HG03575 (cell line): ENCODE measurements around the gene TCOF1.

Experiments
- ATAC-seq: cut with Tn5 transposase; IDR thresholded peaks from one replicate; pipeline ENCODE4 v1.9.1; 2021; ENCODE audit not compliant: unreplicated experiment, insufficient number of reproducible peaks, low FRiP score; ENCODE audit errors: extremely low read depth

Gene TCOF1

DNA sequence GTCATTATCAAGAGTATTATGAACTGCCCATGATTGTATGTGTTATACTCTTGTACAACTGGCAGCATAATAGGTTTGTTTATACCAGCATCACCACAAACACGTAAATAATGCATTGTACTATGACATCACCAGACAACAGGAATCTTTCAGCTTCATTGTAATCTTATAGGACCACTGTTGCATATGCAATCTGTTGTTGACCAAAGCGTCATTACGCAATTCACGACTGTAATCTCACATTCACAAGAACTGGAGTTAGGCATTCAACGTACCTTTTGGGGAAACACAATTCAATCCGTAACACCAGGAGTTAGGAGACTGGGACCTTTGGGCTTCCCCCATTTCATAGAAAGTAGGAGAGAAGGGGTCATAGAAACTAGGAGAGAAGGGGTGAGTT, 34.4 kb upstream of the TCOF1 start:
- no peak for ATAC-seq

- ATAC-seq = no peak
Measured at GRCh38 chr5:150323819-150324218, 33.7 kb upstream of the TCOF1 start.

- ATAC-seq = no peak
Measured at GRCh38 chr5:150325426-150325825, 32.1 kb upstream of the TCOF1 start.

GRCh38 chr5:150326707-150327106, 30.8 kb upstream of the TCOF1 start:
- ATAC-seq = no peak

DNA sequence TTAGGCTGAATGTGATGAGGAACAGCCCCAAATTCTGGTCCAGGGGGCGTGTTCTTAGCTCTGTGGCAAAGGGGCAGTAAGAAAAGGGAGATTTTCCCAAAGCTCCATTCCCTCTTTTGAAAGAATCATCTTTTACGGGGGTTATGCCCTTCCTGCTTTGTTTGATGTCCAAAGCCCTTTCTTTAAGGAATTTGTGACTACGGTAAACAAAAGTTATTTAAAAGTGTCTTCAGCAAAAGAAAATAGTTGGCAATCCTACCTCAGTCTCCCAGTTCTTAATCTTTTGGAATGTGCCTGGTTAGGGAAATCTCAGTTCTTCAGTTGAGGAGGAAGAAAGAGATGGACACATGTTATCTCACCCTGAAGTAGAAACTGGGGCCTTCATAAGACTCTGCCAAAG, 30.4 kb upstream of the TCOF1 start:
- ATAC-seq = no peak

DNA sequence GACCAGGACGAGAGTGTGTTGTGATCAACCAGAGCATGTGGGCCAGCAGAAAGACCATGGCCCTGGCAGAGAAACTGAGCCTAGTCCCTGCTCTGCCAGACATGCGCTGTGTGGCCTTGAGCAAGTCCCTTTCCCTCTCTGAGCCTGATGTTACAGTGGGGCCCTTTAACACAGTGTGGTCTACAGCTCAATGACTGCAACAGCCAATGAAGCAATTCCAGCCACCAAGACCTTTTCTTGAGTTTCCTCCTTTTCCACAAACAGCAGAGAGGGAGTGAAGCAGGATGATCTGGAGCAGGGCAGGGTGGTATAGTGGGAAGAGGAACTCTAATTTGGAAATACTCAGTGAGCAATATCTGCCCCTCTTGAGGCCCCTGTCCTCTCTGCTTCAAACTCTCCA, 29.0 kb upstream of the TCOF1 start:
- ATAC-seq = no peak

DNA sequence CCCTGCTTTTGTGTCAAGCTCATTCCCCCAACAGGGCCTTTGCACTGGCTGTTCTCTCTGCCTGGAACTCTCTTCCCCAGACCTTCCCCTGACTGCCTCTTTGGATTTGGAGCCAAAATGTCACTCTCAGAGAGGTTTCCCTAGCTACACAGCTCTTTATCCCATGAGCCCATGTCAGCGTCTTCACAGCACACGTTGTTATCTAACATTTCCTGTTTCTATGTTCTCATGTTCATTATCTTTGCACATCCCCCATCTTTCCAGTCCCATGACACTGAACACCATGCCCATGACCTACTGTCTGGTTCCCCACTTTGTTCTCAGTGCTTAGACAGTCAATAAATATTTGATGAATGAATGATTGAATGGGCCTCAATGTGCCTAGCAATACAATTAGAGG, 28.5 kb upstream of the TCOF1 start:
- no peak for ATAC-seq

GRCh38 chr5:150329881-150330876, 27.3 kb upstream of the TCOF1 start:
- ATAC-seq = no peak

- ATAC-seq = no peak
Measured at GRCh38 chr5:150333400-150333799, 24.1 kb upstream of the TCOF1 start.

DNA sequence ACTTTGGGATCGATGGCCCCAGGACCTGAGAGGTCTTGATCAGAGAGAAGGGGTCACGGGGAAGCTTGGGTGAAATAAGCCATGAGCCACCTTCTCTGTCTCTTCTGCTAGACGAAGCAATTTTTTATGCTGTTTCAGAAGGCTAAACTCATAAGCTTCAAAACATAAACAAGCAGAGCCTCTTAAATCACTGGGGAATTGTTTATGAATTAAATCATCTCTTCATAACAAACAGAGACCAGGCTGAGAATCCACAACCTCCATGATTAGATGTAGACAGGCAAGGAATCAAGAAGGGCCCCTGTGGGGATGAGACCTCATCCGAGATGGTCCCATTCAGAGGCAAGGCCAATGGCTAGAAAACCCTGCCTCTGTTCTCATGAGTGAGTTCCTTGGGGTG, 21.7 kb upstream of the TCOF1 start:
- ATAC-seq = no peak

GRCh38 chr5:150338546-150338945, 19.0 kb upstream of the TCOF1 start:
- ATAC-seq = no peak

DNA sequence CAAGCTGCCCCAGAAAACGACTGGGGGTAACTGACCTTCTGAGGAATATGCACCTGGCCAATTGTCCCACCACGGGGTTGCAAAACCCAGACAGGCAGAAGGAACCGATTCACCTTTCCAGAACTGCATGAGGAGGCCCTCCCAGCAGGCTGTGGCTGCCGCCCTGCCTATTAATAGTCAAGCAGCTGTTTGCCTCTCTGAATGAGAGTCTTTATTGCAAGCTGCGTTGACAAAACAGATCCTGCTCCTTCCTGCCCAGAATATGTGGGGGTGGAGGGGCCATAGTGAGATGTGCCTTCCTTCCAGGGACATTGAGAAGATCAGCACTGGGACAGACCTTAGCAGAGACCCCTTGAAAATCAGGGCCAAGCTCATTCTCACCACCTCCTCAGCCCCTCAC, 18.3 kb upstream of the TCOF1 start:
- ATAC-seq = no peak

DNA sequence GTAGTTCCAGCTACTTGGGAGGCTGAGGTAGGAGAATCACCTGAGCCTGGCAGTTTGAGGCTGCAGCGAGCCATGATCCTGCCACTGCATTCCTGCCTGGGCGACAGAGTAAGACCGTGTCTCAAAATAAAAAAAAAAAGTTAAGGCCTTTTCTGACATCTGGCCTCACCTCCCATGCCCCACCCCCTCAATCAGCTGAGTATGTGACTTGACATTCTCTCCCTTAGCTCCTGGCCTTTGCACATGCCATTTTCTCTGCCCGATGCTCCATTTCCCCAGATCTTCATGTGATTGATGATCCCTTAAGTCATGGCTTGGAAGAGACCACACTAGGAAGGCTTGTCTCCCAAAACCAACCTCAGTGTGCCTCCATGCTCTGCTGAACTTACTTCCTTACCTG, 17.7 kb upstream of the TCOF1 start:
- no peak for ATAC-seq

DNA sequence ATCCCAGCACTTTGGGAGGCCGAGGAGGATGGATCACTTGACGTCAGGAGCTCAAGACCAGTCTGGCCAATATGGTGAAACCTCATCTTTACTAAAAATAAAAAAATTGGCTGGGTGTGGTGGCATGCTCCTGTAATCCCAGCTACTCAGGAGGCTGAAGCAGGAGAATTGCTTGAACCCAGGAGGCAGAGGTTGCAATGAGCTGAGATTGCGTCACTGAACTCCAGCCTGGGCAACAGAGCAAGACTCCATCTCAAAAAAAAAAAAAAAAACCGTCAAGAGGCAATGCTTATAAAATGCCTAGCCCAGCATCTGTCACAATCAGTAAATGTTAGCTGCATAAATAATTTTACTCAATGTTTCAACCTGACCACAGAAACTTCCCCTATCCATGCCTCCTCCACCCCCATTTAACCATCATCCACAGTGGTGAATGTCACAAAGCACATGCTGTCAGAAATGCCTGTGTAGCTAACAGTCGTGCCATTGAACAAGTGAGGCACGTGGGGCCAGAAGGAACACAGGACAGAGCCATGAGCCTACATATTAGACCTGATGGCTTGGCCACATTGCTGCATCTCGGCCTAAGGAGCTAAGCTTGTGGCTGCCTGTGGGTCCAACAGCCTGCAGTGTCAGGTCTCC, 16.8 kb upstream of the TCOF1 start:
- no peak for ATAC-seq

- ATAC-seq = no peak
Measured at GRCh38 chr5:150341331-150341730, 16.2 kb upstream of the TCOF1 start.

- ATAC-seq = no peak
Measured at GRCh38 chr5:150341989-150342388, 15.5 kb upstream of the TCOF1 start.

- no peak for ATAC-seq
Measured at GRCh38 chr5:150342583-150342982, 14.9 kb upstream of the TCOF1 start.

GRCh38 chr5:150343994-150344631, 13.4 kb upstream of the TCOF1 start:
- no peak for ATAC-seq

DNA sequence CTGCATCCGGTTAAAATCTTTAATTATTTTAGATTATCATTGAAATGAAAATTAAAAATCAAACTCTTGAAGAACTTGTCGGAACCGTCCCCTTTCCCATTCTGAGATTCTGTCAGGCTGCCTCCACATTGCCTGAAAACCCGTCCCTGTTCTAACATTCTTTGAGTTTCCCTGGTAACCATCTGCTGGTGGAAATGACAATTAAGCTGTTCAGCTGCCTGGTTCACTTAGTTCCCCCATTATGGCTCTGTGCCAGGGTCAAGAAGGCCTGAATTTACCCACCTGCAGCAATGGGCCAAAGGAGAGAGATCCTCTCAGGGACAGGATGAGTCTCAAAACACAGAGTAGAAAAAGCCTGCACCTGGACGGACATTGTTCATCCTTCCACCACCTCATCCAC, 11.8 kb upstream of the TCOF1 start:
- no peak for ATAC-seq

GRCh38 chr5:150346592-150346991, 10.9 kb upstream of the TCOF1 start:
- ATAC-seq = no peak
